Activated CD4-positive, alpha-beta T cell treated with anti-CD3 and anti-CD28 coated beads, Interleukin-2, Interleukin-6, amounts not matched to agents 100 ng/mL and 50 ng/mL, durations not matched to agents 16 hours and 8 hours (primary cell): ENCODE measurements around the gene MRPL19.
"Not testable (repeated sequence)": the region's sequence is repeated elsewhere in the genome, so short reads cannot be mapped to it uniquely, and the experiment has no call there.

Experiments
- DNase-seq: peaks from one replicate; pipeline ENCODE4 v3.0.0-alpha.2; 2020

MRPL19 gene

GRCh38 chr2:75616933-75617332 lies 29.6 kb upstream of the MRPL19 start:
- DNase-seq = no peak

- DNase-seq = no peak
These were observed 26.4 kb upstream of the MRPL19 start for GRCh38 chr2:75619956-75620740.

- DNase-seq = no peak
These were observed 25.4 kb upstream of the MRPL19 start for GRCh38 chr2:75621228-75621627.

GRCh38 chr2:75622500-75622899 lies 24.1 kb upstream of the MRPL19 start:
- no peak for DNase-seq

GRCh38 chr2:75622929-75623328 lies 23.7 kb upstream of the MRPL19 start:
- no peak for DNase-seq

GRCh38 chr2:75627902-75628504 lies 18.6 kb upstream of the MRPL19 start:
- peak; percentile 67 for DNase-seq

- DNase-seq = no peak
These were observed 14.4 kb upstream of the MRPL19 start for GRCh38 chr2:75632091-75632701.

GRCh38 chr2:75632813-75633212 lies 13.8 kb upstream of the MRPL19 start:
- no peak for DNase-seq

- DNase-seq = no peak
These were observed 13.0 kb upstream of the MRPL19 start for GRCh38 chr2:75633620-75634019.

- no peak for DNase-seq
These were observed 11.6 kb upstream of the MRPL19 start for GRCh38 chr2:75634945-75635344.

GRCh38 chr2:75637568-75637967 lies 9.0 kb upstream of the MRPL19 start:
- no peak for DNase-seq

GRCh38 chr2:75640621-75641121 lies 5.9 kb upstream of the MRPL19 start:
- peak; percentile 57 for DNase-seq

- DNase-seq = no peak
These were observed 5.0 kb upstream of the MRPL19 start for GRCh38 chr2:75641587-75641986.

GRCh38 chr2:75643980-75644379 lies 2.6 kb upstream of the MRPL19 start:
- no peak for DNase-seq

- no peak for DNase-seq
These were observed 940 bp upstream of the MRPL19 start for GRCh38 chr2:75645643-75646042.

GRCh38 chr2:75646090-75646582 lies 447 bp upstream of the MRPL19 start:
- DNase-seq = no peak

GRCh38 chr2:75647771-75648170 lies 1.2 kb downstream of the MRPL19 start:
- no peak for DNase-seq

GRCh38 chr2:75654012-75654411 lies 7.4 kb downstream of the MRPL19 start:
- DNase-seq = no peak

GRCh38 chr2:75655861-75656260 lies 9.3 kb downstream of the MRPL19 start:
- DNase-seq = no peak

- no peak for DNase-seq
These were observed 10.0 kb downstream of the MRPL19 start for GRCh38 chr2:75656563-75656962.

GRCh38 chr2:75657798-75658197 lies 11.2 kb downstream of the MRPL19 start:
- DNase-seq = no peak

- DNase-seq = no peak
These were observed 20.3 kb downstream of the MRPL19 start for GRCh38 chr2:75666911-75667310.

GRCh38 chr2:75667884-75668283 lies 21.3 kb downstream of the MRPL19 start:
- no peak for DNase-seq

- DNase-seq = not testable (repeated sequence)
These were observed 28.8 kb downstream of the MRPL19 start for GRCh38 chr2:75675423-75675822.
